Prostate gland (tissue), 2 donors: ENCODE measurements around the gene RIT2. TPM values are rescaled to one million over a fixed set of nuclear protein-coding genes. Genes with fewer than 3 reads are reported as not detected.
"Not testable (repeated sequence)": the region's sequence is repeated elsewhere in the genome, so short reads cannot be mapped to it uniquely, and the experiment has no call there.

Source experiments
- DNase-seq: peaks from one replicate; pipeline ENCODE4 v3.0.0-alpha.2; 2019; ENCODE audit warnings: low spot score
- H3K27ac ChIP-seq, 2 donors: fragments of 200-600 bp; sonication (generic); 2 replicates each; pipeline ENCODE4 v1.5.1; 2017 to 2019
- H3K27me3 ChIP-seq: fragments of 200-600 bp; sonication (generic); replicated peaks from 2 replicates; pipeline ENCODE4 v1.5.1; 2019; ENCODE audit not compliant: insufficient read depth
- H3K36me3 ChIP-seq, 2 donors: fragments of 200-600 bp; sonication (generic); 1 replicate in 1 of 2; 2 replicates in 1 of 2; pipeline versions ENCODE4 v1.5.1 to v1.8.1; 2017 to 2019
- H3K4me1 ChIP-seq: fragments of 200-600 bp; sonication (generic); replicated peaks from 2 replicates; pipeline ENCODE4 v1.5.1; 2019
- H3K4me3 ChIP-seq, 2 donors: fragments of 200-600 bp; sonication (generic); 2 replicates each; pipeline ENCODE4 v1.5.1; 2017 to 2019
- H3K9me3 ChIP-seq: fragments of 200-600 bp; sonication (generic); 2 replicates; pipeline ENCODE4 v1.5.1; 2017
- CTCF ChIP-seq, 4 experiments: fragments of 200-600 bp in 2 of 4; fragments of 450-650 bp in 2 of 4; sonication (generic) in 2 of 4; IDR thresholded peaks; 1 replicate in 3 of 4; 2 replicates in 1 of 4; pipeline ENCODE4 v1.5.1; 2016 to 2019; ENCODE audit warnings: antibody characterized with exemption in 4 of 4, mild to moderate bottlenecking in 2 of 4, moderate library complexity in 2 of 4
- POLR2A ChIP-seq: fragments of 450-650 bp; IDR thresholded peaks from one replicate; pipeline ENCODE4 v1.6.1; 2016; ENCODE audit warnings: antibody characterized with exemption, mild to moderate bottlenecking
- POLR2AphosphoS5 ChIP-seq: sonication (generic); formaldehyde crosslinking; IDR thresholded peaks from one replicate; pipeline ENCODE4 v1.6.1; 2017; ENCODE audit warnings: antibody characterized with exemption
- WGBS: methylation state at CpG from one replicate; pipeline ENCODE4 v1.1.5; 2018; 5-methylcytosine and 5-hydroxymethylcytosine counted together
- intact Hi-C: fragments of 100-400 bp; cut with DNase I; formaldehyde crosslinking; loops from one replicate; pipeline ENCODE4 v1.14.2; 2022
- total RNA-seq, 2 donors: library from RNA; depleted of rRNA; stranded (reverse); fragments of >200 nt; gene quantifications; one replicate each; pipeline ENCODE4 v1.1.0, GENCODE V29; 2016

The RIT2 gene
- total RNA-seq, 2 donors from 2014 or later = not detected

DNA sequence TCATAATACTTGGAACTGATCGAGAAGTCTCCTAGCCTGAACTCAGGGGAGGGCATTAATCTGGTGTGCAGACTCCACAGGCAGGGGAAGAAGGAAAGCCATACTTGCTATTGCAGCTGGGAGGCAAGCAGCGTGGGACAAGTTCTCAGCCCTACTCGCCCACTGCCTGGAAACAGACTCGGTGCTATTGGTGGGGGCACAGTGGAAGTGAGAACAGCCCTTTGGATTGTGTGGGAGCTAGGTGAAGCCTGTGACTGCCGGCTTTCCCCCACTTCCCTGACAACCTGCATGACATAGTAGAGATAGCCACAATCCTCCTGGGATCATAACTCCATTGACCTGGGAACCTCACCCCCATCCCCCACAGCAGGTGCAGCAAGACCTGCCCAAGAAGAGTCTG is 301.3 kb downstream of the RIT2 start:
- Histone ChIP-seq H3K4me3 (no peak overlapping the region), H3K36me3 (no peaks in the 10 kb centered on the region), H3K27ac (no peak overlapping the region), H3K4me1 (no peaks in the 10 kb centered on the region), H3K9me3 (no peaks in the 10 kb centered on the region), H3K27me3 (no peaks in the 10 kb centered on the region)
- TF ChIP-seq POLR2A = no peak
- TF ChIP-seq CTCF (IDR thresholded peaks at IDR 0.05) = no peak
- TF ChIP-seq POLR2AphosphoS5 = no peak
- 92% methylated on average over 5 of the region's 5 CpGs for WGBS
- intact Hi-C loops = no loop called here
- no peak for DNase-seq

DNA sequence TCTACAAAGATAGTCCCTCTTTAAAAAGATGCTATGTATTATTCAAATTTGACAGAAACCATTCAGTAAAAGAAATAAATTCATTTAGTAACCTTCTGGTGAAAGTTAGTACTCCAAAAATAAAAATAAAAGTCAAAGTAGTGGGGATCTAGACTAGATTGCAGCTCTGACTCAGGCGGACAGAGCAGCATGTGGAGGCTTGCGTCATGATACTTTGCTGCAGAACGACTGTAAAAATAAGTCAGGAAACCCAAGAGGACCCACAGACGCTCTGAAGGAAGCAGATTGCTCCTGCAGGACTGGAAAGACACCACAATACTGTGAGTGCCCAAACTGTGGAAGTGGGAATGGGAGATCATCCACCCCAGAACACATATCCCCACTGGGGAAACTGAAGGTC is 301.9 kb downstream of the RIT2 start:
- Histone ChIP-seq H3K4me3 (no peak overlapping the region), H3K9me3 (no peaks in the 10 kb centered on the region), H3K27ac (no peak overlapping the region), H3K4me1 (no peaks in the 10 kb centered on the region), H3K27me3 (no peaks in the 10 kb centered on the region), H3K36me3 (no peaks in the 10 kb centered on the region)
- intact Hi-C loops = no loop called here
- TF ChIP-seq POLR2AphosphoS5 (no peak), POLR2A (no peak), CTCF (IDR thresholded peaks at IDR 0.05) (no peak)
- no peak for DNase-seq
- WGBS = 64% methylated on average over 4 of the region's 4 CpGs

- H3K4me1 ChIP-seq = no peaks in the 10 kb centered on the region
- H3K4me3 ChIP-seq = no peak overlapping the region
- intact Hi-C loops = no loop called here
- 75% methylated on average over 4 of the region's 4 CpGs for WGBS
- TF ChIP-seq POLR2AphosphoS5 (no peak), POLR2A (no peak)
- H3K27ac ChIP-seq = no peak overlapping the region
- H3K36me3 ChIP-seq = no peaks in the 10 kb centered on the region
- no peaks in the 10 kb centered on the region for H3K9me3 ChIP-seq
- no peak for DNase-seq
- H3K27me3 ChIP-seq = no peaks in the 10 kb centered on the region
Observed at GRCh38 chr18:42807887-42808286, 307.6 kb downstream of the RIT2 start.

DNA sequence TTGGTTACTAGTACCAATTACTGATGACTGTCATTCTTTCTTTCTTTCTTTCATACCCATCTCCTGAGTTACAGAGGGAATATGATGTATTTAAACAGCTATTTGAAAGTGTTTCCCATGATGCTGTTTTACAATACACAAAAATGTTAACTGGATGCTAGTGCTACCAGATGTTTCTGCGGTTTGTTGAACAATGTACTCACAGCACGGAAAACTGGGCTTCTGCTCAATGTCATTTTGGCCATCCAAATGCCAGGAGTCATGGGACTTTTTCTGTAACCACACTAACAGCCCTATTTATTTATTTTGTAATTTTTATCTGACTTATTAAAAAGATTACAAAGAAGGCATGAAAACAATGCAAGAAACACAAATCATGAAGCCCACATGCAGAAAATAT is 313.8 kb downstream of the RIT2 start:
- intact Hi-C loops = no loop called here

GRCh38 chr18:42798606-42799170 is 316.8 kb downstream of the RIT2 start:
- WGBS = 62% methylated on average over 1 of the region's 1 CpG
- Histone ChIP-seq H3K4me1 (no peaks in the 10 kb centered on the region), H3K36me3 (no peaks in the 10 kb centered on the region), H3K27ac (no peak overlapping the region), H3K27me3 (no peaks in the 10 kb centered on the region), H3K9me3 (no peaks in the 10 kb centered on the region), H3K4me3 (no peak overlapping the region)
- intact Hi-C loops = no loop called here
- DNase-seq = no peak
- TF ChIP-seq POLR2AphosphoS5 = no peak
- TF ChIP-seq POLR2A = no peak
- TF ChIP-seq CTCF (IDR thresholded peaks at IDR 0.05) = no peak

More for the DNA sequence above, 313.8 kb downstream of the RIT2 start:
- TF ChIP-seq POLR2AphosphoS5 (no peak), CTCF (IDR thresholded peaks at IDR 0.05) (no peak), POLR2A (no peak)
- no peaks in the 10 kb centered on the region for H3K9me3 ChIP-seq
- no peak overlapping the region for H3K4me3 ChIP-seq
- 73% methylated on average over 2 of the region's 2 CpGs for WGBS
- H3K27me3 ChIP-seq = no peaks in the 10 kb centered on the region
- H3K4me1 ChIP-seq = no peaks in the 10 kb centered on the region
- no peak overlapping the region for H3K27ac ChIP-seq
- no peaks in the 10 kb centered on the region for H3K36me3 ChIP-seq
- no peak for DNase-seq

DNA sequence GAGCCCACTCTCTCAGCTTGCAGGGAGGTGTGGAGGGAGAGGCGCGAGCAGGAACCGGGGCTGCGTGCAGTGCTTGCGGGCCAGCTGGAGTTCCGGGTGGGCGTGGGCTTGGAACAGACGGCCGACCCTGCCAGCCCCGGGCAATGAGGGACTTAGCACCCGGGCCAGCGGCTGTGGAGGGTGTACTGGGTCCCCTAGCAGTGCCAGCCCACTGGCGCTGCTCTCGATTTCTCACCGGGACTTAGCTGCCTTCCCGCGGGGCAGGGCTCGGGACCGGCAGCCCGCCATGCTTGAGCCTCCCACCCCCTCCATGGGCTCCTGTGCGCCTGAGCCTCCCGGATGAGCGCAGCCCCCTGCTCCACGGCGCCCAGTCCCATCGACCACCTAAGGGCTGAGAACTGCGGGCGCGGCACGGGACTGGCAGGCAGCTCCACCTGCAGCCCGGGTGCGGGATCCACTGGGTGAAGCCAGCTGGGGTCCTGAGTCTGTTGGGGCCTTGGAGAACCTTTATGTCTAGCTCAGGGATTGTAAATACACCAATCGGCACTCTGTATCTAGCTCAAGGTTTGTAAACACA is 320.2 kb downstream of the RIT2 start:
- WGBS = 97% methylated on average over 24 of the region's 33 CpGs
- H3K36me3 ChIP-seq, H3K9me3 ChIP-seq, H3K27me3 ChIP-seq, DNase-seq, intact Hi-C loops, H3K4me1 ChIP-seq, H3K27ac ChIP-seq, H3K4me3 ChIP-seq: not testable (repeated sequence)
